Brain microvascular endothelial cell (primary cell): Measurements from ENCODE around the gene GLYATL2.

ENCODE experiments used
- DNase-seq: peaks from one replicate; pipeline ENCODE4 v3.0.0-alpha.2; 2020
- H3K27ac ChIP-seq: fragments of 250-450 bp; sonication (Bioruptor Pico); 2 replicates; pipeline ENCODE4 v1.5.1; 2020; ENCODE audit warnings: mild to moderate bottlenecking, moderate library complexity
- H3K27me3 ChIP-seq: fragments of 250-450 bp; sonication (Bioruptor Pico); replicated peaks from 2 replicates; pipeline ENCODE4 v1.5.1; 2020; ENCODE audit warnings: mild to moderate bottlenecking
- H3K36me3 ChIP-seq: fragments of 250-450 bp; sonication (Bioruptor Pico); replicated peaks from 2 replicates; pipeline ENCODE4 v1.5.1; 2020; ENCODE audit warnings: mild to moderate bottlenecking
- H3K4me3 ChIP-seq: 2 replicates; pipeline ENCODE4 v1.5.1; 2011; ENCODE audit warnings: low read depth, mild to moderate bottlenecking, control low read depth, low read length, moderate library complexity
- in situ Hi-C: cut with HindIII; loops from 2 replicates; pipeline ENCODE4 v1.10.0; 2017; ENCODE audit warnings: low sequenced_read_pairs, low pct_ligation_motif_present
- TF ChIP-seq, protein P1 (sequence below): IDR thresholded peaks from 2 replicates; pipeline ENCODE4 v1.5.1; 2011; ENCODE audit warnings: low read depth, mild to moderate bottlenecking, moderate library complexity, low read length, control low read depth, inconsistent platforms; ENCODE audit errors: missing control alignments

The GLYATL2 gene, protein sequence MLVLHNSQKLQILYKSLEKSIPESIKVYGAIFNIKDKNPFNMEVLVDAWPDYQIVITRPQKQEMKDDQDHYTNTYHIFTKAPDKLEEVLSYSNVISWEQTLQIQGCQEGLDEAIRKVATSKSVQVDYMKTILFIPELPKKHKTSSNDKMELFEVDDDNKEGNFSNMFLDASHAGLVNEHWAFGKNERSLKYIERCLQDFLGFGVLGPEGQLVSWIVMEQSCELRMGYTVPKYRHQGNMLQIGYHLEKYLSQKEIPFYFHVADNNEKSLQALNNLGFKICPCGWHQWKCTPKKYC

DNA sequence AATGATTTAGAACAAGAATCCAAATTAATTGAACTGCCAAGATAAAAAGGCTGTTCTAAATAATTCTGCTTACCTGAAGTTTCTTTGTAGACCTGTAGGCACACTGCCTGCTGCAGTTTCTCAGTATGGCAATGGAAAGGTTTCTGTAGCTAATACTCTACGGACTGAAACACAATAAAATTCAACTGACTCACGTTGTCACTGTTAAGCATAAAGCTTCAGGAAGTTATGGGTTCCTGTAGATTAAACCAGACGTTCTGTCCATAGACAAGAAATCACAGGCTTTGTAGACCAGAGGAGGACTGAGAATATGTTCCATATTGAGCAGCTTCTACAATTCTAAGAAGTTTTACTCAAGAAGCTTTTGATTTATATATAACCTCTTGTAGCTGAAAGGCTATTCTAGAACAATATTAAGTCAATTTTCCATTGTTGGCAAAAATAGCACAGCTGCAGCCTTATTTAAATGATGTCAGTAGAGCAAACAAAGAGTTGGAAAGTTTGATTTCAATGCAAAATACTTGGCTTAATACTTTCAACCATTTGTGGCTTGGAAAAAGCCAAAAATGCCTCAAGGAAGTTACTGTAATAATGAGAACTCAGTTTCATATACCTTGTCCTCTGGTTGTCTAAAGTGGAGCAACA, at the start of gene GLYATL2:
GLYATL2 (minus strand) TSS at position 344 of the 645 bp plus-strand sequence. CDS start 5,092 bp downstream, outside the sequence.
- Histone ChIP-seq H3K27ac (no peak within 1 kb of the TSS), H3K36me3 (no peaks in the 10 kb centered on the region), H3K27me3 (no peaks in the 10 kb centered on the region), H3K4me3 (no peak within 1 kb of the TSS)
- in situ Hi-C loops = no loop called here
- TF ChIP-seq, protein P1, sequence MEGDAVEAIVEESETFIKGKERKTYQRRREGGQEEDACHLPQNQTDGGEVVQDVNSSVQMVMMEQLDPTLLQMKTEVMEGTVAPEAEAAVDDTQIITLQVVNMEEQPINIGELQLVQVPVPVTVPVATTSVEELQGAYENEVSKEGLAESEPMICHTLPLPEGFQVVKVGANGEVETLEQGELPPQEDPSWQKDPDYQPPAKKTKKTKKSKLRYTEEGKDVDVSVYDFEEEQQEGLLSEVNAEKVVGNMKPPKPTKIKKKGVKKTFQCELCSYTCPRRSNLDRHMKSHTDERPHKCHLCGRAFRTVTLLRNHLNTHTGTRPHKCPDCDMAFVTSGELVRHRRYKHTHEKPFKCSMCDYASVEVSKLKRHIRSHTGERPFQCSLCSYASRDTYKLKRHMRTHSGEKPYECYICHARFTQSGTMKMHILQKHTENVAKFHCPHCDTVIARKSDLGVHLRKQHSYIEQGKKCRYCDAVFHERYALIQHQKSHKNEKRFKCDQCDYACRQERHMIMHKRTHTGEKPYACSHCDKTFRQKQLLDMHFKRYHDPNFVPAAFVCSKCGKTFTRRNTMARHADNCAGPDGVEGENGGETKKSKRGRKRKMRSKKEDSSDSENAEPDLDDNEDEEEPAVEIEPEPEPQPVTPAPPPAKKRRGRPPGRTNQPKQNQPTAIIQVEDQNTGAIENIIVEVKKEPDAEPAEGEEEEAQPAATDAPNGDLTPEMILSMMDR = no peak
- DNase-seq = no peak

DNA sequence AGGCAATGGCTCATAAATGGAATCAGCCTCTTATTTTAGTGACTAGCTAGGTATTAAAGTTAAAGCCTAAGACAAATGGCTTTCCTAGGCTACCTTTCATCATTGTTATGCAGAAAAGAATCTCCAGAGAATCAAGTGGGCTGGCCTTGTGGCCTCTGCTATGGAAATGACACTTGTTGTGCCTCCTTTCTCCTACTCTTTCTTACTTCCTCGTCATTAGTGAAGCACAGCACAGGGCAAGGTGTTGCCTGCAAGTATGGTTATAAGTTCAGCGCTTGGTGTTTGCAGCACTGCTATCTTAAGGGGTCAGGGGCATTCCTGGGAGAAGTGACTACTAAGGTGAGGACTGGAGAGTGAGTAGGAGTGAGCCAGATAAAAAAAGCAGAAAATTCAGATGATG, 49.4 kb upstream of the GLYATL2 start:
- no peak for DNase-seq
- no peaks in the 10 kb centered on the region for H3K27me3 ChIP-seq
- no peak overlapping the region for H3K4me3 ChIP-seq
- TF ChIP-seq, protein P1 = no peak
- in situ Hi-C loops = no loop called here
- no peaks in the 10 kb centered on the region for H3K36me3 ChIP-seq
- no peak overlapping the region for H3K27ac ChIP-seq

DNA sequence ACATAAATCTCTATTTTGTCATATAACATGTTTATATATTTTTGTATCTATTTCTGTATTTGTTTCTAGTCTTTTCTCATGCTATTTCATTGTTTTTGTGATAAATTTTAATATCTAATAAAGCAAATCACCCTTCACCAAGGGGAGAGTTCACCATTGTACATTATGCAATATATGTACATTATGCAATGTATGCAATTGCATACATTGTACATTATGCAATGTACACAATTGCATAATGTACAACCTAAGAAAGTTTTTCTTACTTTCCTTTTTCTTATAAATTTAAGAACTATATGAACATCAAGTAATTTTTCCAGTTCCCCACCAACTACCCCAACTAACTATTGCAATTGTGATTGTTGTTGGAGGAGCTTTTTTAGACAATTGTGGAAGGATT, 44.1 kb upstream of the GLYATL2 start:
- Histone ChIP-seq H3K27ac (no peak overlapping the region), H3K4me3 (no peak overlapping the region), H3K36me3 (no peaks in the 10 kb centered on the region), H3K27me3 (no peaks in the 10 kb centered on the region)
- TF ChIP-seq, protein P1 = no peak
- DNase-seq = no peak
- in situ Hi-C loops = no loop called here

DNA sequence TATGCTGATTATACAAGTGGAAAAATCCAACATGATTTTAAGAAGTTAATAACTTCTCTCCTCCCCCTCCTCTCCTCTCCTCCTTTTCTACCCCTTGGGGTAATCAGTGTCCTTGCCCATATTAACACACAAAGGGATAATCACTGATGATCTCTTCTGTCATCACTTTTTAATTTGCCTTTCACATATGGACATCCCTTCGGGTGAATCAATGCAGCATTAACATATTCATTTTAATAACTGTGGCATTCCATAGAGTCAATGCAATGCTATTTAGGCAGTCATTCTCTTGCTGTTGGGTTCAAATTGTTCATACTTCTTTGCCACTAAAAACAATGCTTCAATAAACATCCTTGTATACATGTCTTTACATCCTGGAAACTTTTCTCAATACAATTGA, 42.9 kb upstream of the GLYATL2 start:
- no peaks in the 10 kb centered on the region for H3K36me3 ChIP-seq
- TF ChIP-seq, protein P1 = no peak
- DNase-seq = no peak
- in situ Hi-C loops = no loop called here
- no peak overlapping the region for H3K27ac ChIP-seq
- no peak overlapping the region for H3K4me3 ChIP-seq
- H3K27me3 ChIP-seq = no peaks in the 10 kb centered on the region

DNA sequence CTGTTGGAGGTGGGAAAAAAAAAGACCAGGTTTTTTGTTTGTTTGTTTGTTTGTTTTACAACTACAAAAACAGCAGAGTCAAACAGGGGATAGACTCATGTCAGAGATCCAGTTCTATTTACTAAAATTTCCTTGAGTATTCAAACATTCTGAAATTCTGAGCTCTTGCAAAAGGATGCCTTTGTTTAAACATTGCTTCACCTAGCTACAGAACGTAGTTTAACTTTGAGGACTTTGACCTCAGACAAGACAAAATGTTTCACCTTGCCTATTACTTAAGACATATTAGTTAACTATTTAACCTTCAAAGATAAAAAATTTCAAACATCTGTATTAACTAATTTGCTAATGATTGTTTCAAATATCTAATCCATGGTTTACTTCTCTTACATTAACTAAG, 36.1 kb upstream of the GLYATL2 start:
- DNase-seq = no peak
- H3K27ac ChIP-seq = no peak overlapping the region
- no peak overlapping the region for H3K4me3 ChIP-seq
- TF ChIP-seq, protein P1 = no peak
- no peaks in the 10 kb centered on the region for H3K27me3 ChIP-seq
- in situ Hi-C loops = no loop called here
- no peaks in the 10 kb centered on the region for H3K36me3 ChIP-seq

DNA sequence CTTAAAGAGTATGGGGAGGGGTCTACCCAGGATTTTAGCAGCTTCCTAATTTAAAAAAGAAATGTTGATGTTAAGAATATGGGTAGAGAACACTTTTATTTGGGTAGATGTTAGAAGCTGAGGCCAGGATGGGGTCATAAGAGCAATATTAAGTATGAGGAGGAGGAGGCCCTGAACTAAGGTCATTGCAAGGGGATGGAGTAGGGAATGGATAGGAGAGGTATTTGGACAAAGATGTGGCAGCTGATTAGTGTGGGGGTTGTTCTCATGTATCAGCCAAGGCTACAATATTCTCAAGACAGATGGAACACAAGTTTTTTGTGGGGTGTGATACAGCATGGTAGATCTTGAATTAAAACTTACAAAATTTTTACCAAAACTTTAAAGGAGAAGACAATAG, 35.7 kb upstream of the GLYATL2 start:
- Histone ChIP-seq H3K27me3 (no peaks in the 10 kb centered on the region), H3K36me3 (no peaks in the 10 kb centered on the region), H3K4me3 (no peak overlapping the region), H3K27ac (no peak overlapping the region)
- TF ChIP-seq, protein P1 = no peak
- in situ Hi-C loops = no loop called here
- DNase-seq = no peak
